HepG2 (cell line): ENCODE measurements around the gene ZNF341. TPM values are rescaled to one million over a fixed set of nuclear protein-coding genes. Genes with fewer than 3 reads are reported as not detected.

Experiments used
- ATAC-seq: fragments of 200-7000 bp; cut with Tn5 transposase; 3 replicates; pipeline ENCODE4 v1.9.1; 2020; ENCODE audit warnings: mild to moderate bottlenecking, moderate library complexity
- BruUV-seq: library from RNA; stranded (reverse); fragments of 400-500 nt; replicated peaks from 2 replicates; lab custom pipeline; 2021; lab: Mats Ljungman, UMichigan
- CTCF ChIA-PET: fragments of 300-600 bp; formaldehyde crosslinking; extraction: SDS; loops from one replicate; lab custom pipeline; 2021; ENCODE audit warnings: low total read pairs, inconsistent platforms, low intra/inter-chr PET ratio; lab: Yijun Ruan, JAX
- POLR2A ChIA-PET: fragments of 350-600 bp; sonication (Branson Sonifier 250); formaldehyde crosslinking; loops from one replicate; lab custom pipeline; 2020; ENCODE audit warnings: antibody characterized with exemption, inconsistent platforms; lab: Yijun Ruan, JAX
- DNase-seq: peaks from one replicate; pipeline ENCODE4 v3.0.0-alpha.2; 2015; ENCODE audit warnings: low spot score
- FAIRE-seq: peaks from 3 replicates; lab custom pipeline; 2011; peaks lifted over from hg19 to GRCh38; lab: Jason Lieb, UNC
- H2AFZ ChIP-seq: one replicate; pipeline ENCODE4 v1.6.1; 2011; ENCODE audit warnings: low read length, inconsistent platforms
- H3K27ac ChIP-seq: fragments of 300-600 bp; 3 replicates; pipeline ENCODE4 v1.8.0; 2011; ENCODE audit warnings: mixed run types, mild to moderate bottlenecking, mixed read lengths, low read length, inconsistent platforms; ENCODE audit not compliant: insufficient read depth; ENCODE audit errors: extremely low read length
- H3K27me3 ChIP-seq, 2 experiments: fragments of 200-600 bp in 1 of 2; 2 replicates in 1 of 2; 3 replicates in 1 of 2; pipeline versions ENCODE4 v1.6.0 to v1.8.0; 2011; ENCODE audit warnings: low read length in 2 of 2, mild to moderate bottlenecking in 2 of 2, moderate library complexity in 2 of 2, inconsistent platforms in 1 of 2; ENCODE audit not compliant: insufficient read depth in 2 of 2, control insufficient read depth in 1 of 2
- H3K36me3 ChIP-seq, 2 experiments: fragments of 200-600 bp in 1 of 2; replicated peaks in 1 of 2; 2 replicates in 1 of 2; 3 replicates in 1 of 2; pipeline versions ENCODE4 v1.5.1 to v1.8.0; 2011; ENCODE audit warnings: low read length in 2 of 2, inconsistent platforms in 1 of 2; ENCODE audit not compliant: insufficient read depth in 2 of 2, control insufficient read depth in 1 of 2
- H3K4me1 ChIP-seq: 2 replicates; pipeline ENCODE4 v1.5.1; 2012; ENCODE audit warnings: low read length, inconsistent platforms; ENCODE audit not compliant: insufficient read depth
- H3K4me2 ChIP-seq: 2 replicates; pipeline ENCODE4 v1.6.0; 2011; ENCODE audit warnings: low read depth, low read length, inconsistent platforms
- H3K4me3 ChIP-seq, 3 experiments: fragments of 200-600 bp in 1 of 3; sonication (generic), shearing (Covaris generic) in 1 of 3; replicated peaks in 1 of 3; 2 replicates each; pipeline ENCODE4 v1.5.1; 2011 to 2016; ENCODE audit warnings: low read length in 3 of 3, inconsistent platforms in 2 of 3, low read depth in 2 of 3, mild to moderate bottlenecking in 2 of 3, control low read depth in 1 of 3, mixed read lengths in 1 of 3; ENCODE audit not compliant: insufficient read depth in 1 of 3
- H3K79me2 ChIP-seq: one replicate; pipeline ENCODE4 v1.6.1; 2011; ENCODE audit warnings: low read length, inconsistent platforms; ENCODE audit not compliant: insufficient read depth
- H3K9ac ChIP-seq: 2 replicates; pipeline ENCODE4 v1.6.0; 2011; ENCODE audit warnings: mild to moderate bottlenecking, low read depth, low read length, inconsistent platforms; ENCODE audit not compliant: insufficient read depth
- H3K9me3 ChIP-seq: 2 replicates; pipeline ENCODE4 v1.5.1; 2012; ENCODE audit warnings: mild to moderate bottlenecking, low read length
- H4K20me1 ChIP-seq: 2 replicates; pipeline ENCODE4 v1.6.0; 2011; ENCODE audit warnings: inconsistent platforms, mild to moderate bottlenecking, low read length, moderate library complexity; ENCODE audit not compliant: insufficient read depth
- PAX8 ChIP-seq: sonication (generic); formaldehyde crosslinking; IDR thresholded peaks from 2 replicates; pipeline ENCODE4 v1.8.0; 2022; ENCODE audit warnings: mild to moderate bottlenecking, missing genetic modification reagents, borderline replicate concordance
- TBX3 ChIP-seq: fragments of 450-650 bp; IDR thresholded peaks from 2 replicates; pipeline ENCODE4 v1.6.1; 2017; ENCODE audit warnings: antibody characterized with exemption, mild to moderate bottlenecking, inconsistent platforms, borderline replicate concordance
- TCF7L2 ChIP-seq: IDR thresholded peaks from 2 replicates; pipeline ENCODE4 v1.6.1; 2011; ENCODE audit warnings: mild to moderate bottlenecking, low read depth, low read length, moderate library complexity
- THAP9 ChIP-seq: sonication (generic); formaldehyde crosslinking; IDR thresholded peaks from 2 replicates; pipeline ENCODE4; 2020; ENCODE audit warnings: missing genetic modification reagents, mild to moderate bottlenecking, borderline replicate concordance
- WGBS: methylation state at CpG from one replicate; pipeline ENCODE4 v1.1.6; 2017; ENCODE audit warnings: low lambda C conversion rate; 5-methylcytosine and 5-hydroxymethylcytosine counted together
- in situ Hi-C: cut with HindIII; loops from 2 replicates; pipeline ENCODE4 v1.10.0; 2017; ENCODE audit warnings: low pct_unique_long_range_greater_than_20kb; ENCODE audit not compliant: extremely low pct_ligation_motif_present
- intact Hi-C: fragments of 100-400 bp; cut with micrococcal nuclease; formaldehyde crosslinking; loops from one replicate; pipeline ENCODE4 v1.10.0; 2022; ENCODE audit not compliant: unreplicated experiment
- polyA plus RNA-seq, 8 experiments: library from polyadenylated mRNA; depleted of rRNA in 3 of 8; stranded (reverse) in 7 of 8; unstranded in 1 of 8; fragments of >200 nt; fragmentation: Illumina TruSeq in 4 of 8; extraction: Trizol in 4 of 8; gene quantifications; 2 replicates each; pipeline versions ENCODE4 v1.2.1 to v1.2.3, GENCODE V29; 2011 to 2016; ENCODE audit warnings: low read depth in 4 of 8, missing spikeins in 1 of 8, mixed read lengths in 1 of 8; ENCODE audit not compliant: insufficient read depth in 1 of 8
- total RNA-seq, 5 experiments: library from RNA; depleted of rRNA; stranded (reverse); fragments of >200 nt; fragmentation: Illumina TruSeq; extraction: Trizol; gene quantifications; 2 replicates each; pipeline ENCODE4 v1.2.3, GENCODE V29; 2016; ENCODE audit warnings: low read depth in 1 of 5
- TF ChIP-seq, protein P1 (sequence below), 2 experiments: fragments of 450-650 bp in 1 of 2; sonication (generic) in 1 of 2; formaldehyde crosslinking in 1 of 2; IDR thresholded peaks; 2 replicates each; pipeline versions ENCODE4 v1.6.1 to v1.8.0; 2016 to 2022; ENCODE audit warnings: antibody characterized with exemption in 1 of 2, mild to moderate bottlenecking in 1 of 2, missing genetic modification reagents in 1 of 2

ZNF341 gene
- total and polyA plus RNA-seq, 2 of the 13 experiments (the other 11 are each of a cell fraction or from before 2014, with no cell fraction given) = 1.1 to 2.2 TPM

DNA sequence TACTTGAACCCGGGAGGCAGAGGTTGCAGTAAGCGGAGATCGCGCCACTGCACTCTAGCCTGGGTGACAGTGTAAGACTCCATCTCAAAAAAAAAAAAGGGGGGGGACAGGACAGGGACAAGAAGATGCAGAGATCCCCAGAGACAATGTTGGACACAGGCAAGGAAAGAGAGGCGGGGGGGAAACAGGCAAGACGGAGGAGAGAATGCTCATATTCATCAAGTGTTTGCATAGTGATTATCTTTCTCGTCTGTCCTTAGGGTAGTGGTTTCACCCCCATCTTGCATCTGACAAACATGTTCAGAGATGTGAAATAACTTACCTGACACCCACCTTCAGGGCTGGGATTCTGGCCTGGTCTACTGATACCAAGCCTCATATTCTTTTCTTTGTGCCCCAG is 108.4 kb downstream of the ZNF341 start (continued):
- TF ChIP-seq, protein P1, sequence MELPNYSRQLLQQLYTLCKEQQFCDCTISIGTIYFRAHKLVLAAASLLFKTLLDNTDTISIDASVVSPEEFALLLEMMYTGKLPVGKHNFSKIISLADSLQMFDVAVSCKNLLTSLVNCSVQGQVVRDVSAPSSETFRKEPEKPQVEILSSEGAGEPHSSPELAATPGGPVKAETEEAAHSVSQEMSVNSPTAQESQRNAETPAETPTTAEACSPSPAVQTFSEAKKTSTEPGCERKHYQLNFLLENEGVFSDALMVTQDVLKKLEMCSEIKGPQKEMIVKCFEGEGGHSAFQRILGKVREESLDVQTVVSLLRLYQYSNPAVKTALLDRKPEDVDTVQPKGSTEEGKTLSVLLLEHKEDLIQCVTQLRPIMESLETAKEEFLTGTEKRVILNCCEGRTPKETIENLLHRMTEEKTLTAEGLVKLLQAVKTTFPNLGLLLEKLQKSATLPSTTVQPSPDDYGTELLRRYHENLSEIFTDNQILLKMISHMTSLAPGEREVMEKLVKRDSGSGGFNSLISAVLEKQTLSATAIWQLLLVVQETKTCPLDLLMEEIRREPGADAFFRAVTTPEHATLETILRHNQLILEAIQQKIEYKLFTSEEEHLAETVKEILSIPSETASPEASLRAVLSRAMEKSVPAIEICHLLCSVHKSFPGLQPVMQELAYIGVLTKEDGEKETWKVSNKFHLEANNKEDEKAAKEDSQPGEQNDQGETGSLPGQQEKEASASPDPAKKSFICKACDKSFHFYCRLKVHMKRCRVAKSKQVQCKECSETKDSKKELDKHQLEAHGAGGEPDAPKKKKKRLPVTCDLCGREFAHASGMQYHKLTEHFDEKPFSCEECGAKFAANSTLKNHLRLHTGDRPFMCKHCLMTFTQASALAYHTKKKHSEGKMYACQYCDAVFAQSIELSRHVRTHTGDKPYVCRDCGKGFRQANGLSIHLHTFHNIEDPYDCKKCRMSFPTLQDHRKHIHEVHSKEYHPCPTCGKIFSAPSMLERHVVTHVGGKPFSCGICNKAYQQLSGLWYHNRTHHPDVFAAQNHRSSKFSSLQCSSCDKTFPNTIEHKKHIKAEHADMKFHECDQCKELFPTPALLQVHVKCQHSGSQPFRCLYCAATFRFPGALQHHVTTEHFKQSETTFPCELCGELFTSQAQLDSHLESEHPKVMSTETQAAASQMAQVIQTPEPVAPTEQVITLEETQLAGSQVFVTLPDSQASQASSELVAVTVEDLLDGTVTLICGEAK (IDR thresholded peaks at IDR 0.05) = no peak
- TF ChIP-seq, protein P1 (CRISPR knock-in tag; IDR thresholded peaks at IDR 0.05) = no peak

DNA sequence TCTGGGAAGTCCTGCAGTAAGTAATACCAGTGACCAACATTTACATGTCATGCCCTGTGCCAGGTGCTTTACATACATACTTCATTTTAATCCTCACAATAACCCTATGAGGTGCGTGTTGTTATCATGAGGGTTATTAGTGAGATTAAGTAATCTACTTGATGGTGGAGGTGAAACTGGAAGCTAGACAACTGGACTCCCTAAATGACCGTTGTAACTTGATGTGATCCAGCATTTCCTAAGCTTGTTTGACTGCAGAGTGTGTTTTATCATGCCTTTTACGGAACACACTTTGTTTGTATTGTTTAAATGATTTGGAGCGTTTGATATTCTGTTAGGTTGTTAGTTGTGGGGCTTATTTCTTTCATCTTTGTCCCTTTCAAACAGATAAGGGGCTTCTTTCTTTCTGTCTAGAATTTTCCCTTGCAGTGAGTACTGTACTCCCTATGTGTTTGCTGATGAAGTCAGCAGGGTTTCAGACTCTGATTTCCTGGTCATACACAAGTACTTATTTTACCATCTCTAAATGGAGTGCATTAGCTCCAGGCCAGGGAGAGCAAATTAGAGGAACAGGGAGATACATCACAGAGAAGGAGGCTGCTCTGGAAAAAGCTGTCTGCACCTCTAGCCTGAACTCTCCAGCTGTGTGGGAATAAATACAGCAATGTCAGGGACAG is 109.1 kb downstream of the ZNF341 start:
- POLR2A ChIA-PET = interaction anchor here (1.2 kb wide), 1 partner anchor 153 kb away, joined by 4 read pairs; the partner anchor contains the start of gene RALY
- TF ChIP-seq TCF7L2 (no peak), THAP9 (no peak), PAX8 (CRISPR knock-in tag) (no peak), TBX3 (no peak)

More for the DNA sequence above, 109.1 kb downstream of the ZNF341 start:
- Histone ChIP-seq H2AFZ (no peak overlapping the region), H3K9me3 (no peaks in the 10 kb centered on the region), H3K27me3 (no peaks in the 10 kb centered on the region), H3K4me3 (no peak overlapping the region), H3K4me2 (no peak overlapping the region), H4K20me1 (peaks cover 37% of the 10 kb centered on the region), H3K9ac (no peak overlapping the region), H3K36me3 (peaks cover 3 to 6% of the 10 kb centered on the region in 2 experiments; a peak in 3 of 5 replicates), H3K27ac (no peak overlapping the region), H3K79me2 (peaks cover 80% of the 10 kb centered on the region), H3K4me1 (peaks cover 70% of the 10 kb centered on the region)
- intact Hi-C loops = loop anchor here (5.0 kb wide), 1 partner anchor 49 kb away; no protein-coding TSS in a partner anchor
- in situ Hi-C loops = no loop called here
- no peak for ATAC-seq
- CTCF ChIA-PET = no interaction called here
- no peak for DNase-seq
- no peak for FAIRE-seq
- BruUV-seq = no TSS peak
- WGBS = 92% methylated on average over 4 of the region's 4 CpGs
